ENCODE measurements around the gene EMP1. TPM values are rescaled to one million over a fixed set of nuclear protein-coding genes. Genes with fewer than 3 reads are reported as not detected.

EMP1 gene
- total RNA-seq (2014; rRNA removed; shearing (Covaris generic)), result 28.7 and 41.0 TPM in 2 replicates

- DNase-seq (ENCODE audit: low spot score), result peak; percentile 97
Measured at GRCh38 chr12:13196130-13196921, at the start of gene EMP1. Gene EMP1, plus strand, starts transcription at chr12:13196726. Its CDS starts 14,785 bp downstream, at chr12:13211511.

- no peak for DNase-seq (ENCODE audit: low spot score)
Measured at GRCh38 chr12:13147688-13148484, 48.6 kb upstream of the EMP1 start.

GRCh38 chr12:13148485-13148847 is 48.1 kb upstream of the EMP1 start:
- no peak for DNase-seq (ENCODE audit: low spot score)

- no peak for DNase-seq (ENCODE audit: low spot score)
Measured at GRCh38 chr12:13149411-13149810, 47.1 kb upstream of the EMP1 start.

- DNase-seq (ENCODE audit: low spot score), result no peak
Measured at GRCh38 chr12:13152281-13152680, 44.2 kb upstream of the EMP1 start.

GRCh38 chr12:13152756-13153155 is 43.8 kb upstream of the EMP1 start:
- no peak for DNase-seq (ENCODE audit: low spot score)

GRCh38 chr12:13153180-13153579 is 43.3 kb upstream of the EMP1 start:
- no peak for DNase-seq (ENCODE audit: low spot score)

- DNase-seq (ENCODE audit: low spot score), result no peak
Measured at GRCh38 chr12:13154027-13154538, 42.4 kb upstream of the EMP1 start.

- no peak for DNase-seq (ENCODE audit: low spot score)
Measured at GRCh38 chr12:13154831-13155230, 41.7 kb upstream of the EMP1 start.

GRCh38 chr12:13156277-13156676 is 40.2 kb upstream of the EMP1 start:
- no peak for DNase-seq (ENCODE audit: low spot score)

GRCh38 chr12:13161172-13161571 is 35.4 kb upstream of the EMP1 start:
- no peak for DNase-seq (ENCODE audit: low spot score)

- DNase-seq (ENCODE audit: low spot score), result no peak
Measured at GRCh38 chr12:13162904-13163303, 33.6 kb upstream of the EMP1 start.

GRCh38 chr12:13163868-13164635 is 32.5 kb upstream of the EMP1 start:
- no peak for DNase-seq (ENCODE audit: low spot score)

- no peak for DNase-seq (ENCODE audit: low spot score)
Measured at GRCh38 chr12:13164921-13165616, 31.5 kb upstream of the EMP1 start.

- peak; percentile 72 for DNase-seq (ENCODE audit: low spot score)
Measured at GRCh38 chr12:13165617-13166041, 30.9 kb upstream of the EMP1 start.

GRCh38 chr12:13167226-13167625 is 29.3 kb upstream of the EMP1 start:
- DNase-seq (ENCODE audit: low spot score), result peak; percentile 39

- DNase-seq (ENCODE audit: low spot score), result no peak
Measured at GRCh38 chr12:13167906-13168305, 28.6 kb upstream of the EMP1 start.

- no peak for DNase-seq (ENCODE audit: low spot score)
Measured at GRCh38 chr12:13169272-13169671, 27.3 kb upstream of the EMP1 start.

GRCh38 chr12:13170892-13171490 is 25.5 kb upstream of the EMP1 start:
- DNase-seq (ENCODE audit: low spot score), result no peak

GRCh38 chr12:13171921-13172859 is 24.3 kb upstream of the EMP1 start:
- peak; percentile 66 for DNase-seq (ENCODE audit: low spot score)
